ENCODE measurements around the gene BPGM.

DNA sequence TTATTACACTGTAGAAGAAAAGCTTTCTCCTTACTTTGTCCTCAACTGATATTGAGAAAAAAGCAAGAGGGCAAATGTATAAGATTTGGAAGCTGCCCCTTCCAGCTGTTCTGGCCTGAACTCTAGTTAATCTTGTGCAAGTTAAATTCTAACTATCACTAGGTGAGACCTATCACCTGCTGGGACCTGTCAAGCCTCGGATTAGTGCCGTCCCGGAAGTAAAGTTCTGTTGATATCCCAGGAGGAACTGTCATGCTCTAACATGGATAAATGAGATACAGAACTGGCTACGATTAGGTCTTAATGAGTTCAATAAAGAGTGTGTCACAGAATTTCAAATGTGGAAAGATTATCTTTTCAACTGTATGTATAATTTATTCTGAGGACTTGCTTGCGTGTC lies 1.2 kb upstream of the BPGM start:
- TF ChIP-seq, protein P1, sequence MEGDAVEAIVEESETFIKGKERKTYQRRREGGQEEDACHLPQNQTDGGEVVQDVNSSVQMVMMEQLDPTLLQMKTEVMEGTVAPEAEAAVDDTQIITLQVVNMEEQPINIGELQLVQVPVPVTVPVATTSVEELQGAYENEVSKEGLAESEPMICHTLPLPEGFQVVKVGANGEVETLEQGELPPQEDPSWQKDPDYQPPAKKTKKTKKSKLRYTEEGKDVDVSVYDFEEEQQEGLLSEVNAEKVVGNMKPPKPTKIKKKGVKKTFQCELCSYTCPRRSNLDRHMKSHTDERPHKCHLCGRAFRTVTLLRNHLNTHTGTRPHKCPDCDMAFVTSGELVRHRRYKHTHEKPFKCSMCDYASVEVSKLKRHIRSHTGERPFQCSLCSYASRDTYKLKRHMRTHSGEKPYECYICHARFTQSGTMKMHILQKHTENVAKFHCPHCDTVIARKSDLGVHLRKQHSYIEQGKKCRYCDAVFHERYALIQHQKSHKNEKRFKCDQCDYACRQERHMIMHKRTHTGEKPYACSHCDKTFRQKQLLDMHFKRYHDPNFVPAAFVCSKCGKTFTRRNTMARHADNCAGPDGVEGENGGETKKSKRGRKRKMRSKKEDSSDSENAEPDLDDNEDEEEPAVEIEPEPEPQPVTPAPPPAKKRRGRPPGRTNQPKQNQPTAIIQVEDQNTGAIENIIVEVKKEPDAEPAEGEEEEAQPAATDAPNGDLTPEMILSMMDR (IDR thresholded peaks at IDR 0.05), result no peak
- no peak for TF ChIP-seq POLR2A (IDR thresholded peaks at IDR 0.05)
